ENCODE results near the gene TINAG.
"Not testable (repeated sequence)": the region's sequence is repeated elsewhere in the genome, so short reads cannot be mapped to it uniquely, and the experiment has no call there.

TINAG gene

DNA sequence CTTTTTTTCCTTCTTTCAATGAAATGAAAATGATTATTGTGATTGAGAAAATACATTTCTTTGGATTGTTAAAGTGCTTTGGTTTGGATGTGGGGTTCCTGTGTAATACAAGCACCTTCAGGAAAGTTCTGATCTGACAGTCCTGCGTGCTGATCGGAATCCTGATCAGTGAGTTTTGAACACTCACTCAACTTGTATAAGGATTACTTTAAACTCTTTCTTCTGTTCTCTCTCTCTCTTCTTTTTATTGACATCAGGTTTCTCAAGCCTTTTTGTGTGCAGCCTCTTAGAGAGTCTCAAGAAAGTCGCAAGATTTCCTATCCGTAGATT, 710 bp downstream of the TINAG start:
- no peak for DNase-seq

GRCh38 chr6:54310377-54311152, 2.3 kb downstream of the TINAG start:
- no peak for DNase-seq

DNA sequence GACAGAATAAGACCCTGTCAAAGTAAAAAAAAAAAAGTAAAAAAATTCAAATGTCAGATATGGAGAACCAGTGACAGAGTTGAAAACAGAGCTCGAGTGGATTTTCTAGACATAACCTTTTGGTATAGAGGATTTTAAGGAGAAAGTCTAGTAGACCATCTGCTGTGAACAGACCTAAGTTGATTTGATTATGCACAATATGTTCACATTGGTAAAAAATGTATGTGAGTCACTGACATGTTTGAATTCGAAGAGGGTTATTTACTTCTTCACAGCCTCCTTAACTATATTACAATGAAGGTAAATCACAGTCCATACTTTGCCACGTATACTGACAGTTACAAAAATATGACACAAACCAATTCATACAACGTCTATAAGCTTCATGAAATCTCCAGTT, 7.4 kb downstream of the TINAG start:
- DNase-seq: no peak

GRCh38 chr6:54320871-54321270, 12.6 kb downstream of the TINAG start:
- DNase-seq: no peak

DNA sequence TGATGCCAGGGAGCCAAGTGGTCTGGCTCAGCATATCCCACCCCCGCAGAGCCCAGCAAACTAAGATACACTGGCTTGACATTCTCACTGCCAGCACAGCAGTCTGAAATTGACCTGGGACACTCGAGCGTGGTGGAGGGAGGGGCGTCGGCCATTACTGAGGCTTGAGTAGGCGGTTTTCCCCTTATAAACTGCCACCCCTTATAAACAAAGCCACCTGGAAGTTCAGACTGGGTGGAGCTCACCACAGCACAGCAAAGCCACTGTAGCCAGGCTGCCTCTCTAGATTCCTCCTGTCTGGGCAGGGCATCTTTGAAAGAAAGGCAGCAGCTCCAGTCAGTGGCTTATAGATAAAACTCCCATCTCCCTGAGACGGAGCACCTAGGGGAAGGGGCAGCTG, 19.4 kb downstream of the TINAG start:
- no peak for DNase-seq

GRCh38 chr6:54331571-54331970, 23.3 kb downstream of the TINAG start:
- not testable (repeated sequence) for DNase-seq

DNA sequence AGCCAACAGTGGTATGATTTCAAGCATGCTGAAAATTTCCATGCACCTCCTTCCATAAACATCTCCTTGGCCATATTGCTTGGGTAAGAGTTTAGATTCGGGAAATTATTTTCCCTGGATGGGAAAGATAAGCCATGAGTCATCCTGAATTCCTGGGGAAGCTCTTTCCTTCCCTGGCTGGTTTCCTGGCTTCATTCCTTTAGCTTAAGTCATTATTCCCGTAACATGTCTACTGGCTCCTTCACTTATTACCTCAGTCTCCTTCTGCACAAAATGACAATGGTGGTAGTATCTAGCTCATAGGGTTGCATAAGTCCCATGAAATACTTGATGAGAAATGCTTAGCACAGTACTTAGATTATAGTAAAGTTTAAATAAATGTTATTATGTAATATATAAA, 27.6 kb downstream of the TINAG start:
- no peak for DNase-seq

DNA sequence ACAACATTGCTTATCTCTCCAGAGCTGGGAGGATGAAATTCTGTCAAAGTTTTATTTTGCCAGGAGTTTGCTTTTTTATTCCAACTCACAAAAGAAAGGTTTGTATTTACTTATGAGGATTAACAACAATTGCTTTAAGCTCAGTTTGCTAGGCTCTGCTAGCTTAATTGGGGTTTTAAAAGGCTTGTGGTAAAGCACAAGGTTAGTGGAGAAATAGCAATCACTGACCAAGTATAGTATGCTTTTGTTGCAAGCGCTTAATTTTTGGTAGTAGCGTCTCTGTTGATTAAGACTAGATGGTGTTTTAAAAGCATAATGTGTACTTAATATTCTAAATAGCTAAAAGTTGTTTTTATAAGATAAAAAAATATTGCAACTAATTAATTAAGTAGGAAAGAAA, 45.7 kb downstream of the TINAG start:
- DNase-seq: no peak

GRCh38 chr6:54354608-54355007, 46.4 kb downstream of the TINAG start:
- no peak for DNase-seq

DNA sequence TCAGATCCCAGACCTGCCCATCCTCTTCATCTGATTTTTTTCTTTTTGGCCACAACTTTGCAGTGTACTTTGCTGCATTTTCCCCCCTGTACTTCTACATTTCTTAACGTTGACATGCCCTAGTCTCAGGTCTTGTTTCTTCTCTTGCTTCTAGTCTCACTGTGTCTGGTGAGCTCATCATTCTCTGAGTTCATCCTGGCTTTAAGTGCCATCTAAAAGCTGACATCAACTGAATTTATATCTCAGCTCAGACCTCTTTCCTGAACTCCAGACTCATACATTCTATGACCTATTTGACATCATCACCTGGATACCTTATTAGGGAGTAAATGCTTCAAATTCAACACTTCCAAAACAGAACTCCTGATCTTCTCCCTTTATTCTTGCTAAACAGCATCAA, 48.9 kb downstream of the TINAG start:
- no peak for DNase-seq

GRCh38 chr6:54361188-54361587, 52.9 kb downstream of the TINAG start:
- DNase-seq: no peak

DNA sequence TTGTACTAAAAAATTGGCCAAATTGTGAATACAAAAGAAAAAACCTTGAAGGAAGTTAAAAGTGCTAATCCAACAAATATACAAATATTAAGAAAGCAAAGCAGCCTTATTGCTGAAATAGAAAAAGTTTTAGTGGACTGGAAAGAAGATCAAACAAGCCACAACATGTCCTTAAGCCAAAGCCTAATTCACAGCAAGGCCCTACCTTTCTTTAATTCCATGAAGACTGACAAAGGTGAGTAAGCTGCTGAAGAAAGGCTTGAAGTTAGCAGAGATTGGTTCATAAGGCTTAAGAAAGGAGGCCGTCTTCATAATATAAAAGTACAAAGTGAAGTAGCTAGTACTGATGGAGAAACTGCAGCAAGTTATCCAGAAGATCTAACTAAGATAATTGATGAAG, 53.5 kb downstream of the TINAG start:
- DNase-seq: no peak

DNA sequence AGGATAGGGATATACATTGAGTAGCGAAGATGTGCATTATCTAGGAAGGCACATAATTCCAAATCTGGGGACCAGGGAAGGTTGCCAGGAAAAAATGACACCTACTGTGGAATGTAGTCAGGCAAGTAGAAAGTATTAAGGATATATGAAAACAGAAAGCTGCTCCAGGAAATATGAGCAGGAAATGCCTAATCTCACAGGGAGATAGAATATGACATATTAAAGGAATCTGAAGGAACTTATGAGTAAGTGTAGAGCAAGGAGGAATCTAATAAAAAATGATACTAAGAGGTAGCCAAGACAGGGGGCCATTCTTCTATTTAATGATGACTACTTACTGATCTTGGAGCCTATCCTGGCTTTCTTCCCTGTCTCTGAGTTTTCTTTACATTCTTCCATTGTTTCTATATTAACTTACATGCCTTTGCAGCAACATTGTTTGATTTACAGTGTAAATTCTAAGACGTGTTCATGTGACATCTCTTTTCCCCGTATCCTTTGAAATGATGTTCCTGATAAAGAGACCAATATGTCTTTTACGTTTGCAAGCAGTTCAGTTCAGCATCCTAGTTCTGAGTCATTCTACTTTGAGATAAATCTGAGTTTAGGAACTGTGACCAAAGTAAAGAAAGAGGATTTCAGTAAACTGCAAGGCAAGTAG, 58.6 kb downstream of the TINAG start:
- no peak for DNase-seq

DNA sequence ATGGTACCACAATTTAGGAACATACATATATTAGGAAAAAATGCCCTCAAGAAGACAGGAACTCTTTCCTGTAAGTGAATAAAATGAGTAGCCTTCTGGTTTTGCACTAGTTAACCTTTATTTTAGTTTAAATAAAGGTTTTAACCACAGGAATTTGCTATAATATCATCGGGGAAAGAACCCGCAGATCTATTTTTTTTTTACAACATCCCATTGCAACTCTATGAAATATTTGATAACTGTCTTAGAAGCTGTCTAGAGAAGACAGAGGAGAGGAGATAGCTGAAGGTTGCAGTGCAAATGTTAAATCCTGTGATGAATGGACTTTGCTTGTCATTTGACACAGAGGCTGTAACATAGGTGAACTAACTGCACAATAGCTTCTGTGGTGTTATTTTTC, 69.5 kb downstream of the TINAG start:
- no peak for DNase-seq

DNA sequence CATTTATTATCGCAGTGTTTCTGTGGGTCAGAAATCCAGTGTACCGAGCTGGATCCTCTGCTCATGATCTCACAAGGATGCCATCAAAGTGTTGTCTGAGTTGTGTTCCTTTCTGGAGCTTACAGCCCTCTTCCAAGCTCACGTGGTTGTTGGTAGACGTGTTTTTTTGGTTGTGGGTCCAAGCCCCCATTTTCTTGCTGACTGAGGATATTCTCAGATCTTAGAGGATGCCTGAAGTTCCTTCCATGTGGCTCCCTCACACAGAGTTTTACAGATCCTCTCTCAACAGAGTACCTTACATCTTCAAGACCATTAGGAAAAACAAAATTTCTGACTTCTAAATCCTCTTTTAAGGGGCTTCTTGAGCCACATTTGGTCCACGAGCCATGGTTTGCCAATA, 78.1 kb downstream of the TINAG start:
- DNase-seq: no peak

DNA sequence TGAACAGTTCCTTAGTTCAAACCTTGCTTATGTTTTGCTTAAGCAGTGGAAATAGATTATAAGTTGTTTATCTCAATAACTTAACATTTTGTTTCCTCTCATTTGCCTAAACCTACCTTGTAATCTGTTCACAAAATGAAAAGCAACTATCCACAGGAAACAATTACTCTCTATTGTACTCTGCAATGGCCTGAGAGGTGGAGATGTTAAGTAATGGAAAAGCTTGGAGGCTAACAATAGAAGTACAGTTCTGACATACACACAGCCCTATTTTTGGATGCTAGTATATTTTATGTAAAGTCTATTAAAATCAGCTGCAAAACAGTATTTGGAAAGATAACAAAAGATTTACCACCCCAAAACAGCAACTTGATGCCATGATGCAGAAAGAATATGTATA, 82.1 kb downstream of the TINAG start:
- DNase-seq: no peak

DNA sequence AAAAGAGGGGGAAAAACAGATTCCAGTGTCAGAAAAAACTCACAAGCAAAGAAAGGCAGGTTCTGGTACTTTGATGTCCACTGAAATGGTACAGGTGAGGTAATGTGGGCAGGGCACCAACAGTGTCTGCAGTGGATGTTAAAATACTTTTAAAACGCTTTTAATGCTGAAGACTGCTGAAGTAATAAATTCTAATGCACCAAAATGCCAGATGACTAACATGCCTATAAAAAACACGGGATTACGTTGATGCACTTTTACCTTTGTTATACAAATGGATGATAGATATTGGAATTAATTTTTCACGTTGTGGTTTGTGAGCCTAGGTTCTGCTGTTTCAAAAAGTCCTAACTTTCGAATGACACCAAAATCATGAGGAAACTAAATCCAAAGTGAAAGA, 83.3 kb downstream of the TINAG start:
- no peak for DNase-seq

DNA sequence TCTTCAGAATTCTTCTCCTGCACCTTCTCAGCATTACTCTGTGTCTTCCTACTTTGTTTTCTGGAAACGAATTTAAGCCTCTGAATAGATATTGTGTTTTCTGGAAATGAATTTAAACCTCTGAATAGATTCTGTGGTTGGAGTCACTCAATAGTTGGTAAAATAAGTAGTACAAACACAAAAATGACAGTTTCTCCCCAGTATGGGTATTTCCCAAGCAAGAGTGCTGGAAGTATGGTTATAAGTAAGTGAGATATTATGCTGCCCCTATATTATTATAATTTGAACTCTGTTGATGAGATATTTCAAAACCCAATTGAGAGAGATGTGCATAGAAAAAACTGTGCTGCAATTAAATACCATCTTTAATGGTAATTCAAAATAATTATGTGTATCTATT, 94.9 kb downstream of the TINAG start:
- no peak for DNase-seq

GRCh38 chr6:54404791-54405190, 96.5 kb downstream of the TINAG start:
- no peak for DNase-seq

DNA sequence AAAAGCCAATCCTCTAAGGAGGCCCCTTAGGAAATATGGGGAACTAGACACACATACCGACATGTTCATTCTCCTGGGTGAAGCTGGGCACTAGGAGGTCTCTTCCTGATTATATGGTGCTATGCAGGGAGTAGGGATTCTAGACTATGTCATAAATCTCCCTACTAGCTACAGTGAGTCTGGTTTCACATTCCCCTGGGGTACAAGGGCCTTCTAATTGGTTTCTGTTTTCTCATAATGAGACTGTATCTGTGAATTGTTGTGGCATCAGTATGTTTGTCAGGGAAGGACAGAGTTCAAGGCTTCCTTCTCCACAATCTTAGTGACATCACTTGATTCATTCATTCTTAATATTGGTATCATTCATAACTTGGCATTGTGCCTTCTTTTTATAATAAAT, 103.5 kb downstream of the TINAG start:
- DNase-seq: no peak

GRCh38 chr6:54415517-54415916, 107.3 kb downstream of the TINAG start:
- no peak for DNase-seq

DNA sequence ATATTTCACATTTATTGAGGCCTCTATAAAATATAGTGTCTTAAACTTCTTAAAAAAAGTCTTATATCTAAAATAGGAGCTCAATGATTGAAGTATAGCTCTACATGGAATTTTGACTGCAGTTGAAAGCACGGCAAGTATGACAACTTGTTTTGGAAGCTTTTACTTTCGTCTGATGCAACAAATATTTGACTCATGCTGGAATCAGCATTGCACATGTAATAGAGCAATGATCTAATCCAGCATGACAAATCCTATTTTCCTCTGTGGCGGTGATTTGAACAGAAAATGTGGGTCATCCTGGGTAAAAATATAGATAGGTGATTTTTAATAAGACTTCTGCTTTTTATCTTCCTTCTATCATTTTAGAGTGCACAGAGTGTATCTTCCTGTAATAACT, 111.6 kb downstream of the TINAG start:
- no peak for DNase-seq

- DNase-seq: no peak
Observed at GRCh38 chr6:54426995-54427394, 118.8 kb downstream of the TINAG start.

DNA sequence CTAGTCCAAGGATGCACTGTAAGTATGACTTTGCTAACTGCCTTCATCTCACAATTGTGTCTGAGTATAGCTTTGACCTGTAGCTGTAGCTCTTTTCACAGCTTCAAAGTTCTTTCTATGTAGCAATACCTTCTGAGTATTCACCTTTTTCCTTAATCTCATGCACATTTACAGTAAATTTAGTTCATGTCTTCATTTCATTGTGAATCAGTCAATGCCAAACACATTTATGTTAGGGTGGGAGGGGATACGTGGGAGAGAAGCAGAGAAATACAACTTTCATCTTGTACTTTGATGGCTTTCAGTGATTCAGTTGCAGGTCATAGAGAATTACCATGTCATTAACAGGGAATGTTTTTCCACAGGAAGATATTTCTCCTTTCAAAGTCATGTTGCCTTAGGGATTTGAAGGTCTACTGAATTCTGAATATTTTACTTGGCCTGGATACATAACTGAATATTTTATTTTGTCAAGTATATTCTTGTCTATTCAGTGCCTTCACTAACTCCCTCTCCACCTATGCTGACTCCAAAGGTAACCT, 119.2 kb downstream of the TINAG start:
- DNase-seq: no peak

DNA sequence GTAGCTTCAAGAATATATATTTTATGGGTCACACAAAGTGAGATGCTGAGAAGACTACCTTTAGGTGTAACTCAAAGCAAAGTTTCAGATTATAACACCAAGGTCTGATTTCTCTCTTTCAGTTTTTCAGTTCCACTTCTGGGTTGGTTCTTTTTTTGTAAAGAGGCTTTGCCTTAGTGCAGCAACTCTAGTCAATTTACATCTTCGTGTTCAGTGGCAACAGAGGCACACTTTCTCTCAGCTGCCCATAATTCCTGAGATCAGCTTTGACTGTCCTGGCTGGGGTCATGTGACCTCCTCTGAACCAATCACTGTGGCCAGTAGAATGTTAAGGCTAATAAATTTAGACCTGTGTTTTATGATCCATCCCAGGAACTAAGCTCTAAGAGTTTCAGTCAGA, 120.2 kb downstream of the TINAG start:
- no peak for DNase-seq
